Natural killer cell (primary cell): Measurements from ENCODE around the gene PTGR2. TPM values are rescaled to one million over a fixed set of nuclear protein-coding genes. Genes with fewer than 3 reads are reported as not detected.

Experiments used
- ATAC-seq, 3 donors: fragments of 150-1000 bp in 2 of 3; fragments of 200-7000 bp in 1 of 3; cut with Tn5 transposase; 1 replicate in 1 of 3; 2 replicates in 2 of 3; pipeline ENCODE4 v1.10.0; 2021; ENCODE audit warnings: mild to moderate bottlenecking in 2 of 3, moderate library complexity in 2 of 3
- DNase-seq, 2 donors: peaks; one replicate each; pipeline versions ENCODE4 v3.0.0 to v3.0.0-alpha.2; 2013 to 2021; ENCODE audit warnings: mixed read lengths in 1 of 2
- H3K27ac ChIP-seq: one replicate; pipeline ENCODE4 v1.5.1; 2013; ENCODE audit warnings: mild to moderate bottlenecking, low read length
- H3K27me3 ChIP-seq: one replicate; pipeline ENCODE4 v1.6.1; 2013; ENCODE audit warnings: low read length; ENCODE audit not compliant: control insufficient read depth, insufficient read depth
- H3K36me3 ChIP-seq: one replicate; pipeline ENCODE4 v1.6.1; 2013; ENCODE audit warnings: low read length; ENCODE audit not compliant: control insufficient read depth, insufficient read depth
- H3K4me1 ChIP-seq: one replicate; pipeline ENCODE4 v1.6.1; 2013; ENCODE audit warnings: low read length; ENCODE audit not compliant: control insufficient read depth, insufficient read depth
- H3K4me3 ChIP-seq: one replicate; pipeline ENCODE4 v1.5.1; 2013; ENCODE audit warnings: low read length
- H3K9me3 ChIP-seq: one replicate; pipeline ENCODE4 v1.6.1; 2013; ENCODE audit warnings: low read length; ENCODE audit not compliant: control insufficient read depth, insufficient read depth
- H3K27ac Mint-ChIP-seq, 2 donors: one replicate each; pipeline ENCODE4 v1.8.0; 2022; ENCODE audit warnings: mild to moderate bottlenecking in 2 of 2, mixed read lengths in 2 of 2, moderate library complexity in 1 of 2
- H3K27me3 Mint-ChIP-seq, 2 donors: one replicate each; pipeline ENCODE4 v1.8.0; 2022; ENCODE audit warnings: low read depth in 2 of 2, mixed read lengths in 2 of 2
- H3K36me3 Mint-ChIP-seq: one replicate; pipeline ENCODE4 v1.8.0; 2022; ENCODE audit warnings: mixed read lengths
- H3K4me1 Mint-ChIP-seq, 2 donors: one replicate each; pipeline ENCODE4 v1.8.0; 2022; ENCODE audit warnings: mixed read lengths in 2 of 2
- H3K4me3 Mint-ChIP-seq: one replicate; pipeline ENCODE4 v1.8.0; 2022; ENCODE audit warnings: mild to moderate bottlenecking, moderate library complexity, mixed read lengths
- H3K9me3 Mint-ChIP-seq, 2 donors: one replicate each; pipeline ENCODE4 v1.8.0; 2022; ENCODE audit warnings: mixed read lengths in 2 of 2
- CTCF ChIP-seq: fragments of 200-600 bp; IDR thresholded peaks from one replicate; pipeline ENCODE4 v1.8.0; 2022; ENCODE audit warnings: antibody characterized with exemption
- WGBS: methylation state at CpG from one replicate; pipeline ENCODE4 v1.1.7; 2013; ENCODE audit warnings: missing lambda C conversion rate; ENCODE audit not compliant: insufficient coverage; 5-methylcytosine and 5-hydroxymethylcytosine counted together
- intact Hi-C: fragments of 100-400 bp; cut with micrococcal nuclease; formaldehyde crosslinking; loops from one replicate; pipeline ENCODE4 v1.14.2; 2022
- total RNA-seq, 4 donors: library from RNA; stranded (reverse); fragments of 120-200 nt in 1 of 4; gene quantifications; one replicate each; pipeline versions ENCODE4 v1.2.3 to v1.2.4, GENCODE V29; 2013 to 2022

The PTGR2 gene
- total RNA-seq, 3 donors from 2014 or later (not counting 1 experiment from before 2014, with no cell fraction given): 0.48 to 1.5 (median 1.5) TPM

GRCh38 chr14:73818821-73819220, 32.8 kb upstream of the PTGR2 start:
- Mint-ChIP-seq H3K9me3 (no peaks in the 10 kb centered on the region), H3K27me3 (no peaks in the 10 kb centered on the region), H3K4me1 (peaks cover 5 to 8% of the 10 kb centered on the region in 2 donors), H3K27ac (no peak overlapping the region), H3K4me3 (no peak overlapping the region), H3K36me3 (no peaks in the 10 kb centered on the region)
- Histone ChIP-seq H3K36me3 (no peaks in the 10 kb centered on the region), H3K4me1 (no peaks in the 10 kb centered on the region), H3K27ac (no peak overlapping the region), H3K4me3 (no peak overlapping the region), H3K27me3 (no peaks in the 10 kb centered on the region), H3K9me3 (no peaks in the 10 kb centered on the region)
- intact Hi-C loops: no loop called here
- no peak for ATAC-seq
- DNase-seq: no peak
- no peak for TF ChIP-seq CTCF
- WGBS: 95% methylated on average over 9 of the region's 9 CpGs

GRCh38 chr14:73820631-73821030, 31.0 kb upstream of the PTGR2 start:
- H3K9me3 ChIP-seq: no peaks in the 10 kb centered on the region
- ATAC-seq (no peak), DNase-seq (no peak)
- Mint-ChIP-seq H3K27ac (no peak overlapping the region), H3K9me3 (no peaks in the 10 kb centered on the region), H3K4me3 (no peak overlapping the region), H3K27me3 (no peaks in the 10 kb centered on the region), H3K36me3 (no peaks in the 10 kb centered on the region), H3K4me1 (no peaks in the 10 kb centered on the region)
- no peak overlapping the region for H3K4me3 ChIP-seq
- H3K36me3 ChIP-seq: no peaks in the 10 kb centered on the region
- no peak for TF ChIP-seq CTCF
- intact Hi-C loops: no loop called here
- H3K4me1 ChIP-seq: peaks cover 3% of the 10 kb centered on the region
- H3K27me3 ChIP-seq: no peaks in the 10 kb centered on the region
- H3K27ac ChIP-seq: no peak overlapping the region
- 84% methylated on average over 3 of the region's 3 CpGs for WGBS

- Histone ChIP-seq H3K9me3 (no peaks in the 10 kb centered on the region), H3K27ac (no peak overlapping the region), H3K36me3 (no peaks in the 10 kb centered on the region), H3K4me3 (no peak overlapping the region), H3K27me3 (no peaks in the 10 kb centered on the region), H3K4me1 (peaks cover 3% of the 10 kb centered on the region)
- H3K27me3 Mint-ChIP-seq: no peaks in the 10 kb centered on the region
- DNase-seq (no peak), ATAC-seq (no peak)
- no peaks in the 10 kb centered on the region for H3K4me1 Mint-ChIP-seq
- no peak overlapping the region for H3K27ac Mint-ChIP-seq
- no peak for TF ChIP-seq CTCF
- H3K9me3 Mint-ChIP-seq: no peaks in the 10 kb centered on the region
- intact Hi-C loops: no loop called here
- no peaks in the 10 kb centered on the region for H3K36me3 Mint-ChIP-seq
- no peak overlapping the region for H3K4me3 Mint-ChIP-seq
These were observed 28.2 kb upstream of the PTGR2 start for GRCh38 chr14:73823339-73823885.

- no peaks in the 10 kb centered on the region for H3K9me3 Mint-ChIP-seq
- Histone ChIP-seq H3K36me3 (no peaks in the 10 kb centered on the region), H3K27me3 (no peaks in the 10 kb centered on the region), H3K9me3 (no peaks in the 10 kb centered on the region), H3K27ac (no peak overlapping the region), H3K4me3 (no peak overlapping the region), H3K4me1 (peaks cover 3% of the 10 kb centered on the region)
- no peak for ATAC-seq
- H3K27ac Mint-ChIP-seq: no peak overlapping the region
- intact Hi-C loops: no loop called here
- no peaks in the 10 kb centered on the region for H3K4me1 Mint-ChIP-seq
- H3K4me3 Mint-ChIP-seq: no peak overlapping the region
- no peak for TF ChIP-seq CTCF
- 94% methylated on average over 4 of the region's 4 CpGs for WGBS
- DNase-seq: no peak
- no peaks in the 10 kb centered on the region for H3K36me3 Mint-ChIP-seq
- no peaks in the 10 kb centered on the region for H3K27me3 Mint-ChIP-seq
These were observed 27.5 kb upstream of the PTGR2 start for GRCh38 chr14:73824127-73824526.
